ENCODE data around the gene NRL. TPM values are rescaled to one million over a fixed set of nuclear protein-coding genes. Genes with fewer than 3 reads are reported as not detected.

NRL gene
- polyA plus RNA-seq, 1 donor (not counting 4 experiments of a cell fraction or from before 2014, with no cell fraction given), result 0.29 TPM

DNA sequence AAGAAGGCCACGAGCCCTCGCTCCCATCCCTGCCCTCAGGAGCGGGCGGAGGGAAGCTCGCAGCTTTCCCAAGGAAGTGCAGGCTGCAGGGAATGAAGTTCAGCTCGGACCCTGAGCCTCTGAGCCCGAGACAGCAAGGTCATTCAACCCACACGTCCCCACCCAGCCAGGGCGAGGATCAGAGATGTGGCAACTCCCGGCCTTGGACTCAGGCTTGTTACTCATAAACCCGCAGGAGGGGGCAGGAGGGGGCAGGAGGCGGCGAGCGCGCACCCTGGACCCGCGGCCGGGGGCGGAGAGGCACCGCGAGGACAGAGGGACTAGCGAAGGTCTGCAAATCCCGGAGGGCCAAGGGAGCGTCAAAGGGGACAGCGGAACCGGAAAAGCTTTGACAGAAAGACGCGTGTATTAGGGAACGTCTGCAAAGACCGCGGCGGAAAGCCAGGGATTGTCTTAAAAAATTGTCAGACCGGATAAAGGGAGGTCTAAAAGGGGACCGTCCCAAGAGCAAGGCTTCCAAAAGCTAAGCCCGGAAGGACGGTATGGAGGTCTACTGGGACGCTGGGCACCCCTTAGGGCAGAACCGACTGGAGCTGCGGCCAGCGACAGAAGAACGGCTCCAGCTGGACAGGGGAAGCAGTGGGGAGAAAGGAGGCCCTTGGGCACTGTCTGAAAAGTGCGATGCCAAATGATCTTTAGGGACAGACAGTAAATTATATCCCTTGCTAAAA lies 783 bp downstream of the NRL start:
- peak overlapping the region; percentile 72 for H2AFZ ChIP-seq (ENCODE audit: control insufficient read depth, low read length)
- H4K20me1 ChIP-seq (ENCODE audit: control insufficient read depth, extremely low read depth, insufficient read depth, low read length), result no peaks in the 10 kb centered on the region
- H3K79me2 ChIP-seq (ENCODE audit: control insufficient read depth, insufficient read depth, low read length), result no peaks in the 10 kb centered on the region
- DNase-seq (ENCODE audit: low read depth, low spot score) (peak; percentile 44), FAIRE-seq (no peak)
- H3K4me1 ChIP-seq (ENCODE audit: control insufficient read depth, extremely low read depth, insufficient read depth, low read length), result peaks cover 17% of the 10 kb centered on the region
- dilution Hi-C loops (cut with MboI; ENCODE audit: extremely low pct_ligation_motif_present, low sequenced_read_pairs), result no loop called here
- H3K4me2 ChIP-seq (ENCODE audit: control insufficient read depth, extremely low read depth, insufficient read depth, low read depth, low read length), result peak overlapping the region; percentile 71
- peak overlapping the region; percentile 90 for H3K9ac ChIP-seq (ENCODE audit: control insufficient read depth, extremely low read depth, insufficient read depth, low read length)
- H3K9me1 ChIP-seq (ENCODE audit: control insufficient read depth, extremely low read depth, insufficient read depth, low read length), result no peaks in the 10 kb centered on the region
- H3K4me3 ChIP-seq (ENCODE audit: control insufficient read depth in 2 of 3, extremely low read depth in 1 of 3, insufficient read depth in 2 of 3, low read depth in 1 of 3, low read length in 3 of 3), result peak overlapping the region; percentile 67 to 84 (median 68)
- H3K9me3 ChIP-seq (ENCODE audit: control insufficient read depth, low read depth, low read length), result no peaks in the 10 kb centered on the region
- no peaks in the 10 kb centered on the region for H3K27me3 ChIP-seq (ENCODE audit: control insufficient read depth, extremely low read depth, insufficient read depth, low read length)
- peak overlapping the region; percentile 97 for H3K27ac ChIP-seq (ENCODE audit: control insufficient read depth, insufficient read depth, low read length)
- H3K36me3 ChIP-seq (ENCODE audit: control insufficient read depth in 2 of 2, extremely low read depth in 1 of 2, insufficient read depth in 2 of 2, low read length in 2 of 2), result peaks cover 5 to 16% of the 10 kb centered on the region in 2 experiments
- TF ChIP-seq EZH2 (IDR thresholded peaks at IDR 0.05; ENCODE audit: low read length) (no peak), CTCF (optimal IDR thresholded peaks at IDR 0.05 in 1 of 3, IDR thresholded peaks at IDR 0.05 in 1 of 3, conservative IDR thresholded peaks at IDR 0.05 in 1 of 3; ENCODE audit: extremely low read depth in 1 of 3, insufficient read depth in 2 of 3, low read length in 3 of 3) (no peak)

DNA sequence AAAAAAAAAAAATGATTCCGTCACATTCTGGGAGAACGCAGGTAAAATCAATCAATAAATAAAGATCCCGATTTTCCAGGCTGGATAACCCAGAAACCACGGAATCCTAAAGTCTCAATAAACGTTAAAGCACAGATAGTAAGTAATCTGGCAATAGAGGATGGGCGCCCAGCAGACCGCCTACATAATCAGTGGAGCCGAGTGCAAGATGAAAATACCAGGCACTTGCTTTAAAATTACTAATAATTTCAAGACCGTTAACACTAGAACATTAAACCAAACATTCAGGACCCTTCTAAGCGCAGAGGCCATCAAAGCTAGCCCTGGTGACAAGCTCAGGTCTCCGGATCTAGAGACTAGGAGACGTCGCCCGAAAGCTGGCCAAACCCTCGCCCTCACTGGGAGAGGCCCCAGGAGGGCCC lies 1.4 kb downstream of the NRL start:
- Histone ChIP-seq H3K36me3 (ENCODE audit: control insufficient read depth in 2 of 2, extremely low read depth in 1 of 2, insufficient read depth in 2 of 2, low read length in 2 of 2) (peaks cover 0 to 10% of the 10 kb centered on the region in 2 experiments), H3K4me3 (ENCODE audit: control insufficient read depth in 2 of 3, extremely low read depth in 1 of 3, insufficient read depth in 2 of 3, low read depth in 1 of 3, low read length in 3 of 3) (peak overlapping the region; percentile 67 to 84 (median 68)), H3K9me3 (ENCODE audit: control insufficient read depth, low read depth, low read length) (no peaks in the 10 kb centered on the region), H3K9me1 (ENCODE audit: control insufficient read depth, extremely low read depth, insufficient read depth, low read length) (no peaks in the 10 kb centered on the region), H3K4me2 (ENCODE audit: control insufficient read depth, extremely low read depth, insufficient read depth, low read depth, low read length) (peak overlapping the region; percentile 71), H3K9ac (ENCODE audit: control insufficient read depth, extremely low read depth, insufficient read depth, low read length) (peak overlapping the region; percentile 90), H3K27ac (ENCODE audit: control insufficient read depth, insufficient read depth, low read length) (peak overlapping the region; percentile 97), H3K79me2 (ENCODE audit: control insufficient read depth, insufficient read depth, low read length) (no peaks in the 10 kb centered on the region), H4K20me1 (ENCODE audit: control insufficient read depth, extremely low read depth, insufficient read depth, low read length) (no peaks in the 10 kb centered on the region), H3K27me3 (ENCODE audit: control insufficient read depth, extremely low read depth, insufficient read depth, low read length) (no peaks in the 10 kb centered on the region), H2AFZ (ENCODE audit: control insufficient read depth, low read length) (peak overlapping the region; percentile 72), H3K4me1 (ENCODE audit: control insufficient read depth, extremely low read depth, insufficient read depth, low read length) (peaks cover 21% of the 10 kb centered on the region)
- TF ChIP-seq EZH2 (IDR thresholded peaks at IDR 0.05; ENCODE audit: low read length), result no peak
- dilution Hi-C loops (cut with MboI; ENCODE audit: extremely low pct_ligation_motif_present, low sequenced_read_pairs), result no loop called here
- DNase-seq (ENCODE audit: low read depth, low spot score) (no peak), FAIRE-seq (no peak)

Measured in keratinocyte (primary cell).